Stimulated activated CD8-positive, alpha-beta memory T cell treated with anti-CD3 and anti-CD28 coated beads, Interleukin-7, amount 100 ng/mL, for 4 hours (primary cell): ENCODE results near the gene DHFR.
"Not testable (repeated sequence)": the region's sequence is repeated elsewhere in the genome, so short reads cannot be mapped to it uniquely, and the experiment has no call there.

Experiments
- DNase-seq, 2 donors: peaks; one replicate each; pipeline ENCODE4 v3.0.0-alpha.2; 2020; ENCODE audit warnings: low read depth in 2 of 2

The DHFR gene

DNA sequence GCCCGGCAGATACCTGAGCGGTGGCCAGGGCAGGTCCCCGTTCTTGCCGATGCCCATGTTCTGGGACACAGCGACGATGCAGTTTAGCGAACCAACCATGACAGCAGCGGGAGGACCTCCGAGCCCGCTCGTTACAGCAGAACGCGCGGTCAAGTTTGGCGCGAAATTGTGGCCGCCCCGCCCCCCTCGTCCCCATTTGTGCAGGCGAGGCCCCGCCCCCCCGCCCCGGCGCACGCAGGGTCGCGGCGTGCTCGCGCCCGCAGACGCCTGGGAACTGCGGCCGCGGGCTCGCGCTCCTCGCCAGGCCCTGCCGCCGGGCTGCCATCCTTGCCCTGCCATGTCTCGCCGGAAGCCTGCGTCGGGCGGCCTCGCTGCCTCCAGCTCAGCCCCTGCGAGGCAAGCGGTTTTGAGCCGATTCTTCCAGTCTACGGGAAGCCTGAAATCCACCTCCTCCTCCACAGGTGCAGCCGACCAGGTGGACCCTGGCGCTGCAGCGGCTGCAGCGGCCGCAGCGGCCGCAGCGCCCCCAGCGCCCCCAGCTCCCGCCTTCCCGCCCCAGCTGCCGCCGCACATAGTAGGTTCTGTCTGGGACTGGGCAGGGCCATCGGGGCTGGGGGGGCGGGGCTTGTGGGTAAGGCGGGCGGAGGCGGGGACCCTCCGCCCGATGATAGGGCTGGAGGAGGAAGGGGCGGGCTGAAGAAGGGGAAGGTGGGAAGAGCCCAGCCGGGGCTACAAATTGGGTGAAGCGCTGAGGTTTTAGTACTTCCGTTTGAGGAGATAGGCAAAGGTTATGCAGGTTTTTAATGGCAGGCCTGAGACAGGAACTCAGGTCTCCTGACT lies at the start of gene DHFR, which contains the start of gene MSH3:
Gene DHFR, minus strand, starts transcription at position 593 of the 840 bp plus-strand sequence. Its CDS starts 494 bp downstream, at position 99.
Gene MSH3, plus strand, starts transcription at position 262 of the 840 bp plus-strand sequence. Its CDS starts 76 bp downstream, at position 338.
- peak; percentile 74 to 84 for DNase-seq

DNA sequence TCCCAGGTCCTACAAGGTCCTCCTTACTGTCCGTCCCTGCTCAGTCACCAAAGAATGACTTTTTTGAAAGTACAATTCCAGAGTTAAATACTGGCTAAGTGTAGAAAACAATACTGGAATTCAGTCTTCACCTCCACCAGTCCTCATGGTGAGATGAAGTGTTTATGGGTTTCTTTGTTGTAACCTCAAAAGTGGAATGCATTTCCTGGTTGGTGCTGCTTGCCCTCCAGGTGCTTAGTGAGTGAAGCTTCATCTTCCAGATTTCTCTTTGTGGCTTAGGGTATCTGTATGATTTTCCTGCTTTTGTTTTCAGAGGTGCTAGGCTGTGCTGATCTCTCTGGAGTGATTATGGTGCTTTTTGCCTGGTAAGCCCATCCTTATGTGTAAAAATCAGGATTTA lies 49.4 kb upstream of the DHFR start:
- no peak for DNase-seq

DNA sequence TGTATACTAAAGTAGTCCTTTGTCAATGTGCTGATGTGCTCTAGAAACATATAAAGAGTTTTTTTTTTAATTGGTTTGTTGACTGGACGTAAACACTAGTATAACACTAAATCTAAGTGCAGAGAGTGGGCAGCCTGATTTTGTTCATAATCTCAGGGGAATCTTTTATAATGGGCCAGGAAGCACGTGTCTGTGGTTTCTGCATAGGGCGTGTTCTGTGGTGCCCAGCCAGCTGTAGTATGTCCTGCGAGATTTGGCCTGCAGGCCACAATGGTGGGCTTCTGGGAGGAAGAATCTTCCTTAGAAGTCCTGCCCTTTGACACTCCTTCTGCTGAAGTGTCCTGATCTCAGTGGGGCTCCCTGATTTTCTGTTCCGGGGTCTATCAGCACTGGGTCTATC lies 49.0 kb upstream of the DHFR start:
- no peak for DNase-seq

DNA sequence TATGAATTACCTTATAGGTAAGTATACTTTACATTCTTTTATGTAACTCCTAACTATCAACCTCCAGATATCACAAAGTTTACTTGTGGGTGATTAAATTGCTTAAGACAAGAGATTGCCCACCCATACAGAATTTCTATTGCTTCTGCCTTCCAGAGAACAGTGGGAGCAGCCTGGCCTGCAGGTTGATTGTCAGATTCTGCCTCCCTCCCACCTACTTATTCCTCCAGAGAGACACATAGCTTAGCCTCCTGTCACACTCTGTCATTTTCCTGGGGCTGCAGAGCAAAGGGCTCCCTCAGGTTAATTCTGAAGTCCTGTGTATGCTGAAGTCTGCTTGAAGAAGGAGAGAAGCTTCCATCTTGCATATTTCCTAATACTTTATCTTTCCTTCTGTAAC lies 48.5 kb upstream of the DHFR start:
- no peak for DNase-seq

DNA sequence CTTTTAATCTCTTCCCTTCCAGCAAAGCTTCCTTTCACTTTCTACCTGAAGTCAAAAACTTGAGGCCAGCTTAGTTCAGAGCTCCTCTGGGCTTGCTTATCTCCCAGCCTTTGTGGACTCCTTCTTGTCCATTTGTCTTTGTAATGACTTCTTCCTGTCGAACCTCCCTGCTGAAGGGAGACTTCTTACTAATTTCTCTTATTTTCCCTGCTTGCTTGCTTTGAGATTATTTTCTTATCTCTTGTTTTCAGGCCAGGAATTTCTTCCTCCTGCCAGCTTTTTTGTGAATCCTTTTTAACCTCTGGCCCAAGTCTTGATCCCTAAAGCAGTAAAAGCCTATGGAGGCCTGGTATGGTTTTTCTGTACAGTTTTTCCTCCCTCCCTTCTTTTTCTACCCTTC lies 46.8 kb upstream of the DHFR start:
- DNase-seq, result no peak

DNA sequence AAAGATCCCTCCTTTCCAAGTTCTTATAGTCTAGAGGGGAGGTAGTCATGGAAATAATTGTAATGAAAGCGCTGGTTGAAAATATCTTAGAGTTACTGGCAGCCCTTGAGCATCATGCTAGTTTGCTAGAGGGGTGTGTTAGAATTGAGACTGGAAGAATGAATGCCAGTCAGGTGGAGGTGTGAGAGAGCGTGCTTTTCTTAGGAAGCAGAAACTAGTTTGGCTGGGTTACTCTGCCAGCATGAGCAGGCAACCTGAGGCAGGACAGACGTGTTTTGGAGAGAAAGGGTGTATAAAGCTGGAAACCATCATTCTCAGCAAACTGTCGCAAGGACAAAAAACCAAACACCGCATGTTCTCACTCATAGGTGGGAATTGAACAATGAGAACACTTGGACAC lies 43.6 kb upstream of the DHFR start:
- DNase-seq, result no peak

DNA sequence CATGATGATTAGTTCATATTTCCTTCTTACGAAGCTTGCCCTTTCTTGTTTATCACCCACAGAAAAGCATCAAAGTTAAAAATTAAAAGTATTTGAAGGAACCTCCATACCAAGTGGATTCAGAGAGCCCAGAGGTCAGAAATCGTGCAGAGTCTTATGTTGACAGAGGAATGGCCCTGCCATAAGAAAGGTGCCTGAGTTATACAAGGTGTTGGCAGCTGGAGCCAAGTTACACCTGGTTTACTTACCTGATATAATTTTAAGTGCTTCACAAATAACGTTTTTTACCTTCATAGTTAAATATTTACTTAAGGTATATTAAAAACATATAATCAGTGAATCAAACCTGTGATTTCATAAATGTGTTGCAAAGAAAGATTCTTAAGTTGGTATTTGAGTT lies 42.3 kb upstream of the DHFR start:
- DNase-seq, result no peak

DNA sequence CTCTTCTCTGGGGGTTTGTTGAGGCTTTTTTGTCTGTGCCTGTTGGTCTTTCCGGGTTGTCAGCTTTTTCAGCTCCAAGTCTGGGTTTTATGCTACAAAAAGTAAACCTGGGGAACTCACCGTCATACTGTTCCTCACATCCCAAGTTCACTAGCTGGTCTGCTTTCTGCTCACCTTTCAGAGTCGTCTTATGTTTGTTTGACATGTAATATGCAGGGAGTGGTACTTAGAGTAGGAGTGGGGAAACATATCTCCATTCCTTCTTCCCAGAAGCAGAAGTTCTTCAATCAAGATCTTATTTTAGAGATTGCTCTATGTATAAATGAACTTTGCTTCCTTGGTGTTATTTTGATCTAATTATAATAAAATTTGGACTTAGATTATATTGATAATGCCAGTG lies 41.7 kb upstream of the DHFR start:
- DNase-seq, result no peak

DNA sequence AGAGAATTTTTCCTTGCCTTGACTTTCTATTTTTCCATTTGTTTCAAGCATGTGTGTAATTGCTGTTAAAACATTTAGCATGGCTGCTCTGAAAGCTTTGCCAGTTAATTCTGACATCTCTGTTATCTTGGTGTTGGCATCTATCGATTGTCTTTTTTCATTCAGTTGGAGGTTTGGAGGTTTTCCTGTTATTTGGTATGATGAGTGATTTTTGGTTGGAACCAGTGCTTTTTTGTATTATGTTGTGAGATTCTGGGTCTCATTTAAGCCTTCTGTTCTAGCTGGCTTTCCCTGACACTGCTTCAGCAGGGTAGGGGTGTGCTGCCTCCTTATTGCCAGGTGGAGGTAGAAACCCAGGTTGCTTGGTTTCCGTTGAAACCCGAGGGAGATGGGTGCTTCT lies 40.9 kb upstream of the DHFR start:
- DNase-seq, result no peak

DNA sequence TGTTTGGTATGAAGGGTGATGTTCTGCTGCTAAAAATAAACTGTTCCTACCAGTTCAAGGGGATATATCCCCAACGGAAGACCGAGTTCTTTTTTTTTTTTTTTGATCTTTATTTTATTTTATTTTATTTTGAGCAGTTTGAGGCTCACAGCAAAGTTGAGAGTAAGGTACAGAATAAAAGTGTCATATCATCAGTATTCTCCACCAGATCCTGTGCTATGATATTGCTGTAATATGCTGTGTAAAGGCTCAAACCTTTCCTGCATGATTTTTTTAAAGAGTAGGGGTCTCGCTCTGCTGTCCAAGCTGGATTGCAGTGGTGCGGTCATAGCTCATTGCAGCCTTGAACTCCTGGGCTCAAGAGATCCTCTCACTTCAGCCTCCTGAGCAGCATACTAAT lies 34.8 kb upstream of the DHFR start:
- DNase-seq, result no peak

DNA sequence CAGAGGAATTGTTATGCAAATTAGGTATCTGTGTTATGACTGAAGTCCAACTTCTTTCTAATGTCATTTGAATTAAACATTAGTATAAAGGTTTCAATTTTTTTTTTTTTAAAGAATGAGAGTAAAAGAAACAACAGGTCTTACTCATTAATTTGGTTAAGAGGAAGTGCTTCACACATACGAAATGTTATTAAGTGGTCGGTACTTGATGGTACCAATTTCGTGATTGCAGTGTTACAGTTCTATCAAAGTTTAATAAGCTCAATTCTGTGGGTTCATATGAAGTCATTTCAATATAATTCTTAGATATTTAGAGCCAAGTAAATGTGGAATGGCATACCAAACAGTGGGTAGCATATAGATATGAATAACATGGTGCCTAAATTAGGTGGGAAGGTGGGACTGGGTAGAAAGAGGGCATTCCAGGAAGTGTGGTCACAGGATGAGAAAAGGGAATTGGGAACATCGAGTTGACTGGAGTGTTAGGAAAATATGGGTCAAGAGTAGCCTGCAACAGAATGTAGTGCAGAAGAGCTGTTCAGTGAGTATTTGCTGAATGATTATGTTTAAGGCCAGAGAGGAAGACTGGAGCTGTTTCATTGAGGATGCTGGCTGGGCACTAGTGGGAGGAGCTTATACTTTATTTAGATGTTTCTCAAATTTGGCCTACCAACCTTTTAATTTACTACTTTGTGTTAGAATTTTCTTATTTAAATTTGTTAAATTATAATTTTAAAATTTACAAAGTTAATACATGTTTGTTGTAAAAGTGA lies 34.1 kb upstream of the DHFR start:
- DNase-seq, result no peak

DNA sequence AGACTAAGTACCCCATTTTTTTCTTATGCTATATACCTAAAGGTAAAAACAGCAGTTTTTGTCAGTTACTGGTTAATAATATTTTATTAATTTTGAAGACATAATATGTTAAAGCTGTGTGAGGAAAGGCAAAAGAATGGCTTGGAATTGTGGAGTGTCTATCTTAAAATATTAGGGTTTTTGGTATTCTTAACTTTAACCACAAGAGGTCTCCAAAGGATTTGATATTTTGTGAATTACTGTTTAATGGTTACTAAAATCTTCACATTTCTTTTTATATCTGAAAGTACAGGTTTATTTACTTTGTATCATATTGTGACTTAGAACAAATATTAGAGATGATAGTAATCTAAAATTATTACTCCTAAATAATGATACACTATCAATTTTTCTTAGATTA lies 32.0 kb upstream of the DHFR start:
- DNase-seq, result no peak

DNA sequence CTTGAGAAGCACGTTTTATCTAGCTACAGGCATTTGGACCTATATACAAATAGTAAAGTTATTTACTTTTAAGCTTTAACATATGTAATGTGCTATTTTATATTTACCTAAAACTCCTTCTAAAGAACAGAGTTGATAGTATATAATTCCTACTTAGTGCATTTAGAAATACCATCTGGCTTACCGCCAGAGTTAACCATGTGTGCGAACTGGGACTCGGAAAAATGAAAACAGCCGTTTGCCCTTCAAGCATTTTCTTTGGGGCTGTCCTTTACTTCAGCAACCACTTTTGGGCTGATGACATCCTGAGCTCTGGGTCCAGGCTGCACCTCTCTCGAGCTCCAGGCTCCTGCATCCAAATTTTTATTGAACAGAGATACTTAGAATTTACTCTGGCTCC lies 21.9 kb upstream of the DHFR start:
- DNase-seq, result no peak

DNA sequence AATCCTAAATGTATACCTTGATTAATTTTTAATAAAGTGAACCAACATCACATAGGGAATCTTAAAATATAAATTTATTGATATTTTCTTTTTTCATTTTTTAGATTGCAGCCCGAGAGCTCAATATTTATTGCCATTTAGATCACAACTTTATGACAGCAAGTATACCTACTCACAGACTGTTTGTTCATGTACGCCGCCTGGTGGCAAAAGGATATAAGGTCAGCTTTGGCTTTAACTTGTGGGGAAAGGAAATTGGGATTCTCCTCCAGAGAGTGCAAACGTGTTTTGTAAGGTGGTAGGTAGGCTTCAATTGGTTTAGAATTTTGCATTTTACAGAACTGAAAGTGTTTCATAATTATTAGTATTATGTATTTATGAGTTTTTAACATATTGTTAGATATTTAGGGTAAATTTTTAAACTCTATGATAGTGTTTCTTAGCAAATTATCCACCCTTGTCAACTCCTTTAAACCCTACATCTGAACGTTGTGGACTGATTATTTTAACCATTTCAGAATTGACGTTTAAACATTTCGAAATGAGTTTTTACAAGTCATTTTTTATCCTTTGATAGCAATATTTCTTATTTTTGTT lies 17.5 kb upstream of the DHFR start:
- peak; percentile 22 to 31 for DNase-seq

DNA sequence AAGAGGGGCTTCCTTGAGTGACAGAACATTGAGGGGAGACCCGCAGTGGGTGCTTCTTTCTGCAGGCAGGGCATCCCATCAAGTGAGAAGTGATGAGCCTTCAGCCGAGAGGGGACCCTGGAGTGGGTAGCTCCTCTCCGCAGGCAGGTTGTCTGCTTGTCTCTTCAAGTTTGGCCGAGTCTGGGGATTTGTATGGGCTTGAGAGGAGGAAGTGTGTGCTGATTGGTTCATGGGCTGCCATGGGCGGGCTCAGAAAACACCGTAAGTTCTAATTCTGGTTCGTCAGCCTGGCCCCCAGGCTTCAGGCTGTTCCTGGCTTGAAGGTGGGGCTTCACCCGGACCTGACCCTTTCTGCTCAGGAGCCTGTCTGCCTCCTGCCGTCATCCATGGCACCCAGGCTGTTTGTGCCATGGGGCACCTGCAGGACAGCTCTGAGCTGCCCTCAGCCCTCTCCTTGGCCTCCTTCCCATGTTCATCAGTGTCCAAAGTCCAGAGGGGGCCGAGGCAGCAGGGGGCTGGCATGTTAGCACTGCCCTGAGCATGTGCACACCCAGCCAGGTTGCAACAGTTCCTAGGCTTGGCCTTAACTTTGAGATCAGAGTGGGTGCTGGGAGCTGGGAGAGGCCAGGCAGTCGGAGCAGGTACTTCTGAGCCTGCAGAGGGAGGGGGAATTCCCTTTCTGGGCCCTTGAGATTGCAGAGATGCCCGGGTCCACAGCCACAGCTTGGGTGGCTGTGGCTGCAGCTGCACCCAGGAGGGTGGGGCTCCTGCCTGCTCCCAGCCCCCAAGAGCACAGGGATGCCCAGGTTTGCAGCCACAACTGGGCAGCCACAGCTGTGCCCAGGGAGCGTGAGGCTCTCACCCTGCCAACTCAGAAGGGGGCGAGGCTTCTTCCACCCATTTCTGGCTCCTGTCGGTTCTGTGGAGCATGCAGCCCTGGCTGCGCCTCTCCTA lies 13.5 kb upstream of the DHFR start:
- no peak for DNase-seq

DNA sequence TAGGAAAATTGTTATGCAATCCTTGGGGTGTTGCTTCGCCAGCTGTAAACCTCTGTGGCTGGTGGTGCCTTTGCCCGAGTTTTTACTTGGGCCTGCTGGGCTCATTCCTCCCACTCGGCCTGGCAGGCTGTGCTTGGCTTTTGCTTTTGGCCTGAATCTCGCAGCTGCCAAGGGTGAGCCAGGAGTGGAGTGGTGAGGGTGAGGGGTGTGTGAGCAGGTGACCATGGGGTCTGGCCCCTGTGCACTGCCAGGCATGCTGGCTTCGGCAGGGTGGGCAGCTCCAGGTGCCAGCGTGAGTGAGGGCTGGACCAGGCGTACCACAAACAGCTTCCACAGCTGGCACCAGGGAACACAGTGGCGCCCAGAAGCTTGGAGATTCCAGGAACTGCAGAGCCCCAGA lies 12.6 kb upstream of the DHFR start:
- DNase-seq, result no peak

DNA sequence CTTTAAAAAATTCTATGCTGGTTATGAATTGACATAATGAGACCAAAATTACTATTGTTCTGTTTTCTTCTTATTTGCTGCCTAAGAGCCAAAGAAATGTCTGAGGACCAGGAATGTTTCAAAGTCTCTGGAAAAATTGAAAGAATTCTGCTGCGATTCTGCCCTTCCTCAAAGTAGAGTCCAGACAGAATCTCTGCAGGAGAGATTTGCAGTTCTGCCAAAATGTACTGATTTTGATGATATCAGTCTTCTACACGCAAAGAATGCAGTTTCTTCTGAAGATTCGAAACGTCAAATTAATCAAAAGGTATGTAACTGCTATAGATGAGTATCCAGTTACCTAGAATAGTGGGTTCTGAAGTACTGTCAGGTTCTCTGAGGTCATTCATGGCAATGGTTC lies 10.3 kb upstream of the DHFR start:
- DNase-seq, result no peak

DNA sequence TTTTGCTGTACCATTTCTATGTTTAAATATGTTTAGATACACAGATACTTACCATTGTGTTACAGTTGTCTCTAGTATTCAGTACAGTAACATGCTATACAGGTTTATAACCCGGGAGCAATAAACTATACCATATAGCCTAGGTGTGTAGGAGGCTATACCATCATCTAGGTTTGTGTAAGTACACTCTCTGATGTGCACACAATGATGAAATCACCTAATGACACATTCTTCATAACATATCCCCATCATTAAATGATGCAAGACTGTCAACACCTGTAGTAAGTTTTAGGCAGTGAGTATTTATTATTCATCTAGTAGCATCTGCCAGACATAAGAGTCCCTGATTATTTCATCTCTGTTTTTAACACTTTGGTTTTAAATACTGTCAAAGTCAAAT lies 7.3 kb upstream of the DHFR start:
- DNase-seq, result no peak

DNA sequence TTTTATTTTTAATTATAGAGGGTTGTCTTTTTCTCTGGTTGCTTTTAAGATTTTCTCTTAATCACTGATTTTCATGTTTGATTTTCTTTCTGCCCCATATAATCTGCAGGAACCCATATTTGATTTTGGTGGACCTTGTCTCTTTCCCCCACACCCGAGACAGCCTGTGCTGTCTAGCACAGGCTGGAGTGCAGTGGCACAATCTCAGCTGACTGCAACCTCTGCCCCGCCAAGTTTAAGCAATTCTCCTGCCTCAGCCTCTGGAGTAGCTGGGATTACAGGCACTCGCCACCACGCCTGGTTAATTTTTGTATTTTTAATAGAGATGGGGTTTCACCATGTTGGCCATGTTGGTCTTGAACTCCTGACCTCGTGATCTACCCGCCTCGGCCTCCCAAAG lies 5.9 kb upstream of the DHFR start:
- DNase-seq, result not testable (repeated sequence)

DNA sequence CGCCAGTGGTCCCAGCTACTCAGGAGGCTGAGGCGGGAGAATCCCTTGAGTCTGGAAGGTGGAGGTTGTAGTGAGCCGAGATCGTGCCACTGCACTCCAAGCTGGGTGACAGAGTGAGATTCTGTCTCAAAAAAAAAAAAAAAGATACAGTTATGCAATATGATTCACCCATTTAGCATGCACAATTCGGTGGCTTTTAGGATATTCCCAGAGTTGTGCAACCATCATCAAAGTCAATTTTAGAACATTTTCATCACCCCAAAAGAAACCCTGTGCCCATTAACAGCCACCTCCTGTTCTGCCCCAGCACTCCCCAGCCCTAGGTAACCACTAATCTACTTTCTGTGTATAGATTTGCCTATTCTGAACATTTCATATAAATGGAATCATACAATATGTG lies 4.3 kb upstream of the DHFR start:
- DNase-seq, result no peak

DNA sequence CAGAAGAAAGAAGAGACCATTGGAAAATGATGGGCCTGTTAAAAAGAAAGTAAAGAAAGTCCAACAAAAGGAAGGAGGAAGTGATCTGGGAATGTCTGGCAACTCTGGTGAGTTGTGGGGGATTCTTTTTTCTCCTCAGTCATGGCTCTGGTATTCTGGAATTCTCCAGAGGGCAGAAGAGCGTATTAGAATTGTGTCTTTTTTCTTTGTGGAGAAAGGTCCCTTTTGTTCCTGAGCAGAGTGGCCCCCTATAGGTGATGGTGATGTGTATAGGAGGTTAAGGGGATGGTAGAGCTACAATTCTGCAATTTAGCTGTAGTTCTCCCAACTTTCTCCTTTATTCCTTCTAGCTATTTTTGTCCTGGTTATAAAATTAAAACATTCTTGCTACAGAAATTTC lies 1.6 kb upstream of the DHFR start:
- no peak for DNase-seq
